Prostate gland (tissue), 2 donors: ENCODE results near the gene GSDME. TPM values are rescaled to one million over a fixed set of nuclear protein-coding genes. Genes with fewer than 3 reads are reported as not detected.
"Not testable (repeated sequence)": the region's sequence is repeated elsewhere in the genome, so short reads cannot be mapped to it uniquely, and the experiment has no call there.

Experiments used
- DNase-seq: peaks from one replicate; pipeline ENCODE4 v3.0.0-alpha.2; 2019; ENCODE audit warnings: low spot score
- H3K27ac ChIP-seq, 2 donors: fragments of 200-600 bp; sonication (generic); 2 replicates each; pipeline ENCODE4 v1.5.1; 2017 to 2019
- H3K27me3 ChIP-seq: fragments of 200-600 bp; sonication (generic); replicated peaks from 2 replicates; pipeline ENCODE4 v1.5.1; 2019; ENCODE audit not compliant: insufficient read depth
- H3K36me3 ChIP-seq, 2 donors: fragments of 200-600 bp; sonication (generic); 1 replicate in 1 of 2; 2 replicates in 1 of 2; pipeline versions ENCODE4 v1.5.1 to v1.8.1; 2017 to 2019
- H3K4me1 ChIP-seq: fragments of 200-600 bp; sonication (generic); replicated peaks from 2 replicates; pipeline ENCODE4 v1.5.1; 2019
- H3K4me3 ChIP-seq, 2 donors: fragments of 200-600 bp; sonication (generic); 2 replicates each; pipeline ENCODE4 v1.5.1; 2017 to 2019
- H3K9me3 ChIP-seq: fragments of 200-600 bp; sonication (generic); 2 replicates; pipeline ENCODE4 v1.5.1; 2017
- POLR2A ChIP-seq: fragments of 450-650 bp; IDR thresholded peaks from one replicate; pipeline ENCODE4 v1.6.1; 2016; ENCODE audit warnings: antibody characterized with exemption, mild to moderate bottlenecking
- POLR2AphosphoS5 ChIP-seq: sonication (generic); formaldehyde crosslinking; IDR thresholded peaks from one replicate; pipeline ENCODE4 v1.6.1; 2017; ENCODE audit warnings: antibody characterized with exemption
- WGBS: methylation state at CpG from one replicate; pipeline ENCODE4 v1.1.5; 2018; 5-methylcytosine and 5-hydroxymethylcytosine counted together
- intact Hi-C: fragments of 100-400 bp; cut with DNase I; formaldehyde crosslinking; loops from one replicate; pipeline ENCODE4 v1.14.2; 2022
- total RNA-seq, 2 donors: library from RNA; depleted of rRNA; stranded (reverse); fragments of >200 nt; gene quantifications; one replicate each; pipeline ENCODE4 v1.1.0, GENCODE V29; 2016
- TF ChIP-seq, protein P1 (sequence below), 4 experiments: fragments of 200-600 bp in 2 of 4; fragments of 450-650 bp in 2 of 4; sonication (generic) in 2 of 4; IDR thresholded peaks; 1 replicate in 3 of 4; 2 replicates in 1 of 4; pipeline ENCODE4 v1.5.1; 2016 to 2019; ENCODE audit warnings: antibody characterized with exemption in 4 of 4, mild to moderate bottlenecking in 2 of 4, moderate library complexity in 2 of 4

The GSDME gene
- total RNA-seq, 2 donors from 2014 or later = 4.2 to 39.3 TPM

DNA sequence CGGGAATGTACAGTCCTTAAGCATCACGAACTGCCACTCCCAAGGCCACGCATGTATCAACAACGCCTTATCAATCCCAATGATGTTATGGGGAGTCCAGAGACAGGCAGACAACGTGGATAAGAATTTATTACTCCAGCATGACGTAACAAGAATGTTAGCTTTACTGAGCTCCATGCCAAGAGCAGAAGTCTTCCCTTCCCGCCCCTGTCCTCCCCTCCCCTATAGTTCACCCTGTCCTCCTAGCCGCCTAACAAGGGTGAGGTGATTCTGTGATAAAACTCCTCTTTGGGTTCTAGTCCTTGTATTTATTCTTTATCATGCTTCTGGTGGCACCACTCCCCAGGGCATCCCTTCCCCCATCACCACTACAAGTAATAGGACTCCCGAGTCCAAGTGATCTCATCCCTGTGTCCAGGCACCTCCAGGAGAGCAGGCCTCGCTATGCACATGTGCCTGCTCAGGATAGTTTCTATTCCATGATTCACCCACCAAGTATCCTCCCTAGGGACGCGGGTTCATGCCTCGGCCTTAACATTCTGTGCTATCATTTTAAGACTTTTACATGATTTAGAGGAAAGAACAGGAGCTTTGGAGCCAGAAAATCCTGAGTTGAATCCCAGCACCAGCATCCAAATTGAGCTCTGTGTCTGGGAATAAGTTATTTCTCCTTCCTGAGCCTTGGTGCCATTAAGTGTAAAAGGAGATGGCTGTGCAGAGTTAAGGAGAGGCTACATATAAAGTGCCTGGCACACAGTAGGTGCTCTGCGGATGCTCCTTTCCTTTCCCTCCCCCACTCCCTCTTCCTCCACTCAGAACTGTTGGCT is 15.4 kb downstream of the GSDME start:
- 60% methylated on average over 14 of the region's 14 CpGs for WGBS
- no peaks in the 10 kb centered on the region for H3K9me3 ChIP-seq
- DNase-seq = no peak
- intact Hi-C loops = no loop called here
- no peaks in the 10 kb centered on the region for H3K27me3 ChIP-seq
- H3K36me3 ChIP-seq = no peaks in the 10 kb centered on the region
- H3K4me3 ChIP-seq = no peak overlapping the region
- no peaks in the 10 kb centered on the region for H3K4me1 ChIP-seq
- H3K27ac ChIP-seq = no peak overlapping the region
- TF ChIP-seq, protein P1, sequence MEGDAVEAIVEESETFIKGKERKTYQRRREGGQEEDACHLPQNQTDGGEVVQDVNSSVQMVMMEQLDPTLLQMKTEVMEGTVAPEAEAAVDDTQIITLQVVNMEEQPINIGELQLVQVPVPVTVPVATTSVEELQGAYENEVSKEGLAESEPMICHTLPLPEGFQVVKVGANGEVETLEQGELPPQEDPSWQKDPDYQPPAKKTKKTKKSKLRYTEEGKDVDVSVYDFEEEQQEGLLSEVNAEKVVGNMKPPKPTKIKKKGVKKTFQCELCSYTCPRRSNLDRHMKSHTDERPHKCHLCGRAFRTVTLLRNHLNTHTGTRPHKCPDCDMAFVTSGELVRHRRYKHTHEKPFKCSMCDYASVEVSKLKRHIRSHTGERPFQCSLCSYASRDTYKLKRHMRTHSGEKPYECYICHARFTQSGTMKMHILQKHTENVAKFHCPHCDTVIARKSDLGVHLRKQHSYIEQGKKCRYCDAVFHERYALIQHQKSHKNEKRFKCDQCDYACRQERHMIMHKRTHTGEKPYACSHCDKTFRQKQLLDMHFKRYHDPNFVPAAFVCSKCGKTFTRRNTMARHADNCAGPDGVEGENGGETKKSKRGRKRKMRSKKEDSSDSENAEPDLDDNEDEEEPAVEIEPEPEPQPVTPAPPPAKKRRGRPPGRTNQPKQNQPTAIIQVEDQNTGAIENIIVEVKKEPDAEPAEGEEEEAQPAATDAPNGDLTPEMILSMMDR (IDR thresholded peaks at IDR 0.05) = no peak
- TF ChIP-seq POLR2A = no peak
- no peak for TF ChIP-seq POLR2AphosphoS5

DNA sequence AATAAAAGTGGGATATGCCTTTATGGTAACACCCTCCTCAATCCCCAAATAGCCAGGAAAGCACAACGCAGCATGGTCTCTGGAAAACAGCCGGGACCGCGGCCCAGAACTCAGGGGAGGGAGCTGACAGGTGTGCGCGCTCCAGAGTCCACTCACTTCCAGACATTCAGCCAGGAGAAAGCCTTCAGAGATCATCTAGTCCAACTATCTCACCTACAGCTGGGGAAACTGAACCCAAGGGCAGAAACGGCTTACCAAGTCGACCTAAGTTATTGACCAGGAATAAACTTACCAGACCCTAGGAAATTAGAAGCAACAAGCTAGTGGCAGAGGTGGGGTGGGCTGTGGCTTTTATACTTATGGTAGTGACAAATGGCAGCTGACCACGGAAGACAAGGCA is 16.4 kb downstream of the GSDME start:
- Histone ChIP-seq H3K27ac (no peak overlapping the region), H3K4me1 (no peaks in the 10 kb centered on the region), H3K27me3 (no peaks in the 10 kb centered on the region), H3K9me3 (no peaks in the 10 kb centered on the region), H3K36me3 (no peaks in the 10 kb centered on the region), H3K4me3 (no peak overlapping the region)
- TF ChIP-seq POLR2AphosphoS5 (no peak), POLR2A (no peak)
- TF ChIP-seq, protein P1 (IDR thresholded peaks at IDR 0.05) = no peak
- 94% methylated on average over 9 of the region's 9 CpGs for WGBS
- intact Hi-C loops = no loop called here
- no peak for DNase-seq

DNA sequence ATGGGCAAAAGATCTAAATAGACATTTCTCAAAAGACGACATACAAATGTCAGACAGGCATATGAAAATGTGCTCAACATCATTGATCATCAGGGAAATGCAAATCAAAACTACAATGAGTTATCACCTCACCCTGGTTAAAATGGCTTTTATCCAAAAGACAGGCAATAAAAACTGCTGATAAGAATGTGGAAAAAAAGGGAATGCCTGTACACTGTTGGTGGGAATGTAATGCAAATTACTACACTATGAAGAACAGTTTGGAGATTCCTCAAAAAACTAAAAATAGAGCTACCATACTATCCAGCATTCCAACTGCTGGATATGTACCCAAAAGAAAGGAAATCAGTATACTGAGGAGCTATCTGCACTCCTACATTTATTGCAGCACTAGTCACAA is 18.0 kb downstream of the GSDME start:
- TF ChIP-seq POLR2A (no peak), POLR2AphosphoS5 (no peak)
- TF ChIP-seq, protein P1 (IDR thresholded peaks at IDR 0.05) = no peak
- WGBS = 87% methylated on average over 1 of the region's 1 CpG

DNA sequence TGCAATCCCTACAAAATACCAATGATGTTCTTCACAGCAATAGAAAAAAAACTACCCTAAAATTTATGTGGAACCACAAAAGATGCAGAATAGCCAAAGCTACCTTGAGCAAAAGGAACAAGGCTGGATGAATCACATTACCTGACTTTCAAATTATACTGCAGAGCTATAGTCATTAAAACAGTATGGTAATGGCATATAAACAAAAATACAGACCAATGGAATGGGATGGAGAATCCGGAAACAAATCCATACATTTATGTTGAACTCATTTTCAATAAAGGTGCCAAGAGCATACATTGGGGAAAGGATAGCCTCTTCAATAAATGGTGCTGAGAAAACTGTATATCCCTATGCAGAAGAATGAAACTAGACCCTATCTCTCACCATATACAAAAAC is 18.7 kb downstream of the GSDME start:
- no peaks in the 10 kb centered on the region for H3K36me3 ChIP-seq
- TF ChIP-seq POLR2AphosphoS5 (no peak), POLR2A (no peak)
- TF ChIP-seq, protein P1 (IDR thresholded peaks at IDR 0.05) = no peak
- H3K27ac ChIP-seq = no peak overlapping the region
- 97% methylated on average over 1 of the region's 1 CpG for WGBS
- no peak for DNase-seq
- no peaks in the 10 kb centered on the region for H3K4me1 ChIP-seq
- H3K4me3 ChIP-seq = no peak overlapping the region
- H3K9me3 ChIP-seq = no peaks in the 10 kb centered on the region
- intact Hi-C loops = no loop called here
- no peaks in the 10 kb centered on the region for H3K27me3 ChIP-seq

More for the DNA sequence above, 18.0 kb downstream of the GSDME start:
- Histone ChIP-seq H3K27me3 (no peaks in the 10 kb centered on the region), H3K9me3 (no peaks in the 10 kb centered on the region), H3K36me3 (no peaks in the 10 kb centered on the region), H3K4me1 (no peaks in the 10 kb centered on the region), H3K27ac (no peak overlapping the region), H3K4me3 (no peak overlapping the region)
- intact Hi-C loops = no loop called here
- no peak for DNase-seq

DNA sequence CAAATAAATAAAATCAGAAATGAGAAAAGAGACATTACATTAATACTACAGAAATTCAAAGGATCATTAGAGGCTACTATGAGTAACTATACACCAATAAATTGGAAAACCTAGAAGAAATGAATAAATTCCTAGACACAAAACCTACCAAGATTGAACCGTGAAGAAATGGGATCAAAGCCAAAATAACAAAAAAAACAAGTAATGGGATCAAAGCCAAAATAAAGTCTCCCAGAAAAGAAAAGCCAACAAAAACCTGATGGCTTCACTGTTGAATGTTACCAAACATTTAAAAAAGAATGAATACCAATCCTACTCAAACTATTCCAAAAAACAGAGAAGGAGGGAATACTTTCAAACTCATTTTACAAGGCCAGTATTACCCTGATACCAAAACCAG is 20.0 kb downstream of the GSDME start:
- H3K27me3 ChIP-seq = no peaks in the 10 kb centered on the region
- intact Hi-C loops = no loop called here
- H3K4me3 ChIP-seq = no peak overlapping the region
- H3K27ac ChIP-seq = no peak overlapping the region
- 51% methylated on average over 1 of the region's 1 CpG for WGBS
- H3K36me3 ChIP-seq = no peaks in the 10 kb centered on the region
- no peaks in the 10 kb centered on the region for H3K9me3 ChIP-seq
- no peak for TF ChIP-seq POLR2AphosphoS5
- TF ChIP-seq, protein P1 (IDR thresholded peaks at IDR 0.05) = no peak
- no peaks in the 10 kb centered on the region for H3K4me1 ChIP-seq
- DNase-seq = no peak

DNA sequence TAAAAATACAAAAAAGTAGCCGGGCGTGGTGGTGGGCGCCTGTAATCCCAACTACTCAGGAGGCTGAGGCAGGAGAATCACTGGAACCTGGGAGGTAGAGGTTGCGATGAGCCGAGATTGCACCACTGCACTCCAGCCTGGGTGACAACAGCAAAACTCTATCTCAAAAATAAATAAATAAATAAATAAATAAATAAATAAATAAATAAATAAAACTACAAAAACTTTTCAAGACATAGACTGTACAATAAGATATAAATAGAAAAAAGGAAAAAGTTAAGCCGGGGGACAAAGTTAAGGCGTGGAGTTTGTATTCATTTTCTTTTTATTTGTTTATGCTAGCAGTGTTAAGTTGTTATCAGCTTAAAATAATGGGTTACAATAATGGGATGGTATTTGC is 21.7 kb downstream of the GSDME start:
- DNase-seq, H3K27me3 ChIP-seq, H3K36me3 ChIP-seq, H3K4me1 ChIP-seq, H3K27ac ChIP-seq, H3K4me3 ChIP-seq, H3K9me3 ChIP-seq, intact Hi-C loops: not testable (repeated sequence)
- 89% methylated on average over 7 of the region's 7 CpGs for WGBS
